Occipital lobe (tissue), 3 donors: ENCODE results near the gene SNX9. TPM values are rescaled to one million over a fixed set of nuclear protein-coding genes. Genes with fewer than 3 reads are reported as not detected.

Experiments
- DNase-seq: peaks from one replicate; lab custom pipeline; 2025; lab: John Stamatoyannopoulos, UW
- small RNA-seq: library from RNA; depleted of rRNA; stranded (forward); fragments of <200 nt; gene quantifications from one replicate; pipeline ENCODE3, GENCODE V24; 2014
- total RNA-seq: library from RNA; depleted of rRNA; stranded (reverse); fragments of >200 nt; gene quantifications from one replicate; pipeline ENCODE4 v1.2.3, GENCODE V29; 2014

The SNX9 gene
- total RNA-seq, 1 donor from 2014 or later, result 19.2 TPM

DNA sequence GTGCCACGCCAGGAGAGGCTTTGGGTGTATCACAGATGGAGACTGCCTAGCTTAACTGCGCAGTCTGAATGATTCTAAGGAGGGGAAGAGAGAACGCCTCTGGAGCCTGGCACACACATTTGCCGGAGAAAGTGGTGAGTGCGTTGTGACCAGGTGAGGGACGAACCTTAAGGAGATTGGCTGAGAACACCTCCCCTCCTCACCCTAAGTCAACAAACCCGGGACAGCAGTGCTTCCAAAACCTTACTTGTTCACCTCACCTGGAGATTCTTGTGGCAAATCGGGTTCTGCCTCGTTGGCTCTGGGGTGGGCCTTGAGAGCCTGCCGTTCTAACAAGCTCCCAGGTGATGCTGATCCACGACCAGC is 168.0 kb downstream of the SNX9 start:
- no peak for DNase-seq

DNA sequence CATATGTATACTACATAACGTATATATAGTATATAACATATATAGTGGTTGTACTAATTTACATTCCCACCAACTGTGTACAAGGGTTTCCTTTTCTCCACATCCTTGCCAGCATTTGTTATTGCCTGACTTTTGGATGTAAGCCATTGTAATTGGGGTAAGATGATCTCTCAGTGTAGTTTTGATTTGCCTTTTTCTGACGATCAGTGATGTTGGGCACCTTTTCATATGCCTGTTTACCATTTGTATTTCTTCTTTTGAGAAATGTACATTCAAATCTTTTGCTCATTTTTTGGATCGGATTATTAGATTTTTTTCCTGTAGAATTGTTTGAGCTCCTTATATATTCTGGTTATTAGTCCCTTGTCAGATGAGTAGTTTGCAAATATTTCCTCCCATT is 170.0 kb downstream of the SNX9 start:
- DNase-seq, result no peak

DNA sequence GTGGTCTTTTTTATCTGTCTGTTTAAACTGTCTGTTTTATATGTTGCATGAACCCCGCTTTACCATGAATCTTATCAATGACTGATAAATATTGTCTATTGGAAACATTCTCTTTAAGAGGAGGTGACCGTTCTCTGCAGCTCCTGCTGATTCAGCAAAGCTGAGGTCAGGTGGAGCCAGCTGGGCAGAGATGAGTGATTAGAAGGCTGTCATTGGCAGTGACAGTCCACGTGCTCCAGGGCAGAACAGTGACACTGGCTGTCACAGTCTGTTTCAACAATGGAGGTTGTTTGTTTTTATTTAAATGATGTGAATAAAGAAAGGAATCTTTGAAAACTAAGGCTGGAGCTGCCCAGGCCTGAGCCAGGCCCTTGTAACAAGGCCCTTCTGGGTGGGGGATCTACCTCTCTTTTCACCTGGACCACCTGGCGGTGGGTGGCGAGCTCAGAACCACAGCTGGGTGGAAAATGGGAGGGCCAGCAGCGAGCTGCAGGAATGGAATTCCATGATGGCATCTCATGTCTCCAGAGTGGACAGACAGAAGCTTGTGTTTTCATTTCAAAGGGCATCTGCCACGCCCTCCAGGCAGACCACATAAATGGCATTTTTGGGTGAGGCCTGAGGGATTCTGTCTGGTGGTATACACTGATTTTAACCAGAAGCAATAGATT is 171.2 kb downstream of the SNX9 start:
- peak; percentile 39 for DNase-seq

Small RNAs within 50 kb of the gene (small RNA-seq; reads per million reads assigned to genes)
- not detected for gene HSPE1P26
- gene RNU6-786P, result not detected

Other genes with a start within 250 kb of the SNX9 start
- gene SYNJ2, start 158.6 kb downstream of the SNX9 start, total RNA-seq, result 7.2 TPM